HepG2 (cell line): ENCODE results near the gene RIPK3. TPM values are rescaled to one million over a fixed set of nuclear protein-coding genes. Genes with fewer than 3 reads are reported as not detected.

Experiments
- CBX1 ChIP-seq: IDR thresholded peaks from one replicate; pipeline ENCODE4 v1.6.1; 2016; ENCODE audit warnings: antibody characterized with exemption, low read depth
- EED ChIP-seq: sonication (generic); formaldehyde crosslinking; IDR thresholded peaks from 2 replicates; pipeline ENCODE4 v1.5.0; 2020; ENCODE audit warnings: mild to moderate bottlenecking, missing genetic modification reagents
- GABPB1 ChIP-seq: IDR thresholded peaks from 2 replicates; pipeline ENCODE4 v1.6.1; 2016; ENCODE audit warnings: mild to moderate bottlenecking, missing genetic modification reagents, moderate library complexity, missing compliant biosample characterization
- GZF1 ChIP-seq: sonication (generic); formaldehyde crosslinking; IDR thresholded peaks from 2 replicates; pipeline ENCODE4 v1.5.1; 2020; ENCODE audit warnings: mild to moderate bottlenecking, missing genetic modification reagents
- HMGXB3 ChIP-seq: sonication (generic); formaldehyde crosslinking; IDR thresholded peaks from 2 replicates; pipeline ENCODE4 v1.4.0; 2020; ENCODE audit warnings: missing genetic modification reagents, borderline replicate concordance
- KIAA2018 ChIP-seq: sonication (generic); formaldehyde crosslinking; IDR thresholded peaks from 2 replicates; pipeline ENCODE4 v1.5.0; 2020; ENCODE audit warnings: mild to moderate bottlenecking, missing genetic modification reagents, borderline replicate concordance
- NR2F6 ChIP-seq, 2 experiments: IDR thresholded peaks; 2 replicates each; pipeline ENCODE4 v1.6.1; 2016; ENCODE audit warnings: antibody characterized with exemption in 1 of 2, mild to moderate bottlenecking in 1 of 2
- ZBED4 ChIP-seq: sonication (generic); formaldehyde crosslinking; IDR thresholded peaks from 2 replicates; pipeline ENCODE4 v1.4.0; 2020; ENCODE audit warnings: missing genetic modification reagents, borderline replicate concordance
- ZBTB33 ChIP-seq: sonication (generic); formaldehyde crosslinking; IDR thresholded peaks from 2 replicates; pipeline ENCODE4 v1.4.0; 2020; ENCODE audit warnings: missing genetic modification reagents
- ZNF24 ChIP-seq: fragments of 450-650 bp; IDR thresholded peaks from 2 replicates; pipeline ENCODE4 v1.6.1; 2017; ENCODE audit warnings: antibody characterized with exemption, mild to moderate bottlenecking
- polyA plus RNA-seq, 8 experiments: library from polyadenylated mRNA; depleted of rRNA in 3 of 8; stranded (reverse) in 7 of 8; unstranded in 1 of 8; fragments of >200 nt; fragmentation: Illumina TruSeq in 4 of 8; extraction: Trizol in 4 of 8; gene quantifications; 2 replicates each; pipeline versions ENCODE4 v1.2.1 to v1.2.3, GENCODE V29; 2011 to 2016; ENCODE audit warnings: low read depth in 4 of 8, missing spikeins in 1 of 8, mixed read lengths in 1 of 8; ENCODE audit not compliant: insufficient read depth in 1 of 8
- total RNA-seq, 5 experiments: library from RNA; depleted of rRNA; stranded (reverse); fragments of >200 nt; fragmentation: Illumina TruSeq; extraction: Trizol; gene quantifications; 2 replicates each; pipeline ENCODE4 v1.2.3, GENCODE V29; 2016; ENCODE audit warnings: low read depth in 1 of 5

RIPK3 gene
- total and polyA plus RNA-seq, 2 of the 13 experiments (the other 11 are each of a cell fraction or from before 2014, with no cell fraction given), result not detected

GRCh38 chr14:24307156-24307574 is 32.6 kb downstream of the RIPK3 start (continued):
- TF ChIP-seq ZBED4 (no peak), ZBTB33 (CRISPR knock-in tag) (peak; percentile 84), CBX1 (no peak), EED (CRISPR knock-in tag) (peak; percentile 99; the same call in 1 of the 2 replicates), ZNF24 (no peak), GABPB1 (CRISPR knock-in tag) (no peak), KIAA2018 (CRISPR knock-in tag) (no peak), GZF1 (CRISPR knock-in tag) (no peak), HMGXB3 (CRISPR knock-in tag) (no peak), NR2F6 (IDR thresholded peaks at IDR 0.05) (no peak), NR2F6 (CRISPR knock-in tag; IDR thresholded peaks at IDR 0.05) (no peak)
